T47D (cell line): ENCODE measurements around the gene ZNHIT2.
"Not testable (repeated sequence)": the region's sequence is repeated elsewhere in the genome, so short reads cannot be mapped to it uniquely, and the experiment has no call there.

ENCODE experiments used
- DNase-seq, 2 experiments: peaks; one replicate each; pipeline versions ENCODE4 v3.0.0 to v3.0.0-alpha.2; 2011 to 2012; ENCODE audit warnings: low read depth in 1 of 2, low spot score in 1 of 2
- JUND ChIP-seq: IDR thresholded peaks from 2 replicates; pipeline ENCODE4 v1.6.1; 2012; ENCODE audit warnings: low read depth
- in situ Hi-C: cut with HindIII; loops from 2 replicates; pipeline ENCODE4 v1.10.0; 2016; ENCODE audit warnings: low sequenced_read_pairs, low pct_unique_long_range_greater_than_20kb

ZNHIT2 gene

GRCh38 chr11:65121447-65121864 is 4.0 kb upstream of the ZNHIT2 start:
- TF ChIP-seq JUND, result no peak
- in situ Hi-C loops, result no loop called here
- no peak for DNase-seq

GRCh38 chr11:65120831-65121230 is 3.3 kb upstream of the ZNHIT2 start:
- no peak for DNase-seq
- in situ Hi-C loops, result no loop called here

GRCh38 chr11:65119670-65119995 is 2.1 kb upstream of the ZNHIT2 start:
- TF ChIP-seq JUND, result no peak
- in situ Hi-C loops, result no loop called here
- no peak for DNase-seq

More at GRCh38 chr11:65120831-65121230, 3.3 kb upstream of the ZNHIT2 start:
- TF ChIP-seq JUND, result no peak

GRCh38 chr11:65118891-65119669 is 1.6 kb upstream of the ZNHIT2 start:
- in situ Hi-C loops, DNase-seq: not testable (repeated sequence)

GRCh38 chr11:65118097-65118837 is 766 bp upstream of the ZNHIT2 start:
- no peak for TF ChIP-seq JUND
- in situ Hi-C loops, result no loop called here
- no peak for DNase-seq

- DNase-seq, result peak in 1 of 2 experiments; percentile 60
- TF ChIP-seq JUND, result no peak
- in situ Hi-C loops, result no loop called here
Observed at GRCh38 chr11:65116370-65117205, 913 bp downstream of the ZNHIT2 start.

GRCh38 chr11:65115361-65116082 is 2.0 kb downstream of the ZNHIT2 start:
- DNase-seq, result no peak
- in situ Hi-C loops, result no loop called here
- no peak for TF ChIP-seq JUND

- no peak for TF ChIP-seq JUND
- DNase-seq, result no peak
- in situ Hi-C loops, result no loop called here
Observed at GRCh38 chr11:65114538-65115171, 2.8 kb downstream of the ZNHIT2 start.

GRCh38 chr11:65113839-65114238 is 3.7 kb downstream of the ZNHIT2 start:
- in situ Hi-C loops, result no loop called here
- no peak for TF ChIP-seq JUND
- DNase-seq, result no peak

GRCh38 chr11:65113361-65113756 is 4.1 kb downstream of the ZNHIT2 start:
- no peak for DNase-seq
- TF ChIP-seq JUND, result no peak
- in situ Hi-C loops, result no loop called here

- no peak for TF ChIP-seq JUND
- peak; percentile 71 to 72 for DNase-seq
- in situ Hi-C loops, result no loop called here
Observed at GRCh38 chr11:65112546-65113360, 4.7 kb downstream of the ZNHIT2 start.
